ENCODE measurements around the gene TRPM3. TPM values are rescaled to one million over a fixed set of nuclear protein-coding genes. Genes with fewer than 3 reads are reported as not detected.

Gene TRPM3
- total RNA-seq, 4 donors from 2014 or later, result 0.07 to 0.66 TPM; not detected in 2

- intact Hi-C loops (cut with DNase I; ENCODE audit: low total_unique reads) (no loop called here), in situ Hi-C loops (cut with MboI; ENCODE audit: low sequenced_read_pairs in 4 of 4) (no loop called here)
- Histone ChIP-seq H3K27me3 (no peaks in the 10 kb centered on the region), H3K36me3 (no peaks in the 10 kb centered on the region), H3K27ac (no peak overlapping the region), H3K4me3 (no peak overlapping the region), H3K9me3 (no peaks in the 10 kb centered on the region), H3K4me1 (peaks cover 0 to 4% of the 10 kb centered on the region in 2 donors)
- ATAC-seq (no peak), DNase-seq (no peak)
- TF ChIP-seq CTCF (IDR thresholded peaks at IDR 0.05 in 4 of 5, conservative IDR thresholded peaks at IDR 0.05 in 1 of 5) (no peak), POLR2A (IDR thresholded peaks at IDR 0.05) (no peak)
Observed at GRCh38 chr9:70802206-70802605, 319.2 kb downstream of the TRPM3 start.

DNA sequence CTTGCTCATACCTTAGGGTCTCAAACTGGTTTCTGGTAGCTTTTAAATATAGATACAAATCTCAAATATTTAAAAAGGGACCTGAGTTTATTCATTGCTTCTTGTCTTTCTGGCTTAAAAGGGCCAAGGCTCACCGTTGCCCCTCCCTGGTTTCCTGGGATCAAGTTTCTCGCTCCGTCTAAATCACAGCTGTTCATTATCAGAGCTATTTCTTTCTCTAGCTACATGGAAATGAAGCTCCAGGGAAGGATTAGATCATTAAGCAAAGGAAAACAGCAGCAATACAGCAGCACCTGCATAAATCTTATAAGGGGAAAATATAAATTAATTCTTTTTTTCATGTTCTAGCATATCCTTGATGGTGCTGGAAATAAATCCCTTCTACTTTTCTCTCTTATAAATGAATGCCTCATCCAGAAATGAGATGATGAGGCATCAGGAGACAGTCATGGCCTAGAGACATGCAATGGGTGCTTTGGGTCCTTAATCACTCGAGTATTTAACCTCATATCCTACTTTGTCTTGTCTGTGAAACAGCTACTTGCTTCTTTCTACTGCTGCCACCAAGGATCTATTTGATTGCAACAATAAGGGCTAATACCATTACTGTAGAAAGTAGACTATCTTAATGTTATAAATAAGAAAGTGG lies 320.1 kb downstream of the TRPM3 start:
- Histone ChIP-seq H3K4me3 (no peak overlapping the region), H3K36me3 (no peaks in the 10 kb centered on the region), H3K27ac (no peak overlapping the region), H3K9me3 (no peaks in the 10 kb centered on the region), H3K27me3 (no peaks in the 10 kb centered on the region), H3K4me1 (peaks cover 0 to 4% of the 10 kb centered on the region in 2 donors)
- in situ Hi-C loops (cut with MboI; ENCODE audit: low sequenced_read_pairs in 4 of 4) (no loop called here), intact Hi-C loops (cut with DNase I; ENCODE audit: low total_unique reads) (no loop called here)
- ATAC-seq, result no peak
- TF ChIP-seq POLR2A (IDR thresholded peaks at IDR 0.05) (no peak), CTCF (IDR thresholded peaks at IDR 0.05 in 4 of 5, conservative IDR thresholded peaks at IDR 0.05 in 1 of 5) (no peak)
- DNase-seq, result no peak

DNA sequence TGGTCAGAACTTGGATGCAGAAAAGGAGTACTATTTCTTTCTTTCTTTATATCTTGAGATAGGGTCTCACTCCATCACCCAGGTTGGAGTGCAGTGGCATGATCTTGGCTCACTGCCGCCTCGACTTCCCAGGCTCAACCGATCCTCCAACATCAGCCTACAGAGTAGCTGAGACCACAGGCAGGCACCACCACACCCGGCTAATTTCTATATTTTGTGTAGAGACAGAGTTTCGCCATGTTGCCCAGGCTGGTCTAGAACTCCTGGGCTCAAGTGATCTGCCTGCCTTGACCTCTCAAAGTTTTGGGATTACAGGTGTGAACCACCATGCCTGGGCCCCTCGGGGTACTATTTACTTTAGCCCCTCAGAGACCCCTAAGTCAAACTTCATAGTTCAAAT lies 323.4 kb downstream of the TRPM3 start:
- in situ Hi-C loops (cut with MboI; ENCODE audit: low sequenced_read_pairs in 4 of 4), result no loop called here

GRCh38 chr9:70795841-70796240 lies 325.6 kb downstream of the TRPM3 start:
- Histone ChIP-seq H3K36me3 (no peaks in the 10 kb centered on the region), H3K4me1 (no peaks in the 10 kb centered on the region), H3K9me3 (no peaks in the 10 kb centered on the region), H3K4me3 (no peak overlapping the region), H3K27me3 (no peaks in the 10 kb centered on the region), H3K27ac (no peak overlapping the region)
- in situ Hi-C loops (cut with MboI; ENCODE audit: low sequenced_read_pairs in 4 of 4) (no loop called here), intact Hi-C loops (cut with DNase I; ENCODE audit: low total_unique reads) (no loop called here)
- TF ChIP-seq CTCF (IDR thresholded peaks at IDR 0.05 in 4 of 5, conservative IDR thresholded peaks at IDR 0.05 in 1 of 5) (no peak), POLR2A (IDR thresholded peaks at IDR 0.05) (no peak)
- DNase-seq (no peak), ATAC-seq (no peak)

More for the DNA sequence above, 323.4 kb downstream of the TRPM3 start:
- H3K27ac ChIP-seq, result no peak overlapping the region
- H3K36me3 ChIP-seq, result no peaks in the 10 kb centered on the region
- no peak for ATAC-seq
- H3K9me3 ChIP-seq, result no peaks in the 10 kb centered on the region
- DNase-seq, result no peak
- TF ChIP-seq POLR2A (IDR thresholded peaks at IDR 0.05) (no peak), CTCF (IDR thresholded peaks at IDR 0.05 in 4 of 5, conservative IDR thresholded peaks at IDR 0.05 in 1 of 5) (no peak)
- no peaks in the 10 kb centered on the region for H3K27me3 ChIP-seq
- intact Hi-C loops (cut with DNase I; ENCODE audit: low total_unique reads), result no loop called here
- no peaks in the 10 kb centered on the region for H3K4me1 ChIP-seq
- no peak overlapping the region for H3K4me3 ChIP-seq

- no peaks in the 10 kb centered on the region for H3K9me3 ChIP-seq
- no peak overlapping the region for H3K27ac ChIP-seq
- H3K4me3 ChIP-seq, result no peak overlapping the region
- TF ChIP-seq POLR2A (IDR thresholded peaks at IDR 0.05) (no peak), CTCF (IDR thresholded peaks at IDR 0.05 in 4 of 5, conservative IDR thresholded peaks at IDR 0.05 in 1 of 5) (no peak)
- no peaks in the 10 kb centered on the region for H3K27me3 ChIP-seq
- H3K4me1 ChIP-seq, result no peaks in the 10 kb centered on the region
- DNase-seq (no peak), ATAC-seq (no peak)
- intact Hi-C loops (cut with DNase I; ENCODE audit: low total_unique reads), result no loop called here
- no peaks in the 10 kb centered on the region for H3K36me3 ChIP-seq
- in situ Hi-C loops (cut with MboI; ENCODE audit: low sequenced_read_pairs in 4 of 4), result no loop called here
Observed at GRCh38 chr9:70792796-70793195, 328.6 kb downstream of the TRPM3 start.

Measured in gastrocnemius medialis (tissue), 4 donors.